GM23338 (cell line): ENCODE measurements around the gene MPZL1. TPM values are rescaled to one million over a fixed set of nuclear protein-coding genes. Genes with fewer than 3 reads are reported as not detected.
A peak's percentile ranks its signal among the peaks of the same experiment; 100 is the strongest.

ENCODE experiments used
- ATAC-seq: fragments of 200-7000 bp; cut with Tn5 transposase; 3 replicates; pipeline ENCODE4 v1.9.1; 2020
- DNase-seq: peaks from one replicate; pipeline ENCODE4 v3.0.0-alpha.2; 2015; ENCODE audit warnings: low spot score
- H2AFZ ChIP-seq: fragments of 200-600 bp; sonication (generic); 2 replicates; pipeline ENCODE4 v1.8.0; 2016; ENCODE audit warnings: antibody characterized with exemption, mild to moderate bottlenecking, moderate library complexity
- H3F3A ChIP-seq: fragments of 200-600 bp; sonication (generic); replicated peaks from 2 replicates; pipeline ENCODE4 v1.8.0; 2017; ENCODE audit warnings: antibody characterized with exemption, mixed run types, low read depth
- H3K27ac ChIP-seq: fragments of 200-600 bp; sonication (generic); 2 replicates; pipeline ENCODE4 v1.6.1; 2016; ENCODE audit warnings: low read depth
- H3K27me3 ChIP-seq: fragments of 200-600 bp; sonication (generic); 2 replicates; pipeline ENCODE4 v1.8.0; 2016; ENCODE audit warnings: mild to moderate bottlenecking, mixed run types, moderate library complexity; ENCODE audit not compliant: insufficient read depth
- H3K36me3 ChIP-seq: fragments of 200-600 bp; sonication (generic); 2 replicates; pipeline ENCODE4 v1.8.0; 2016; ENCODE audit warnings: mild to moderate bottlenecking; ENCODE audit not compliant: insufficient read depth
- H3K4me1 ChIP-seq: fragments of 200-600 bp; sonication (generic); 2 replicates; pipeline ENCODE4 v1.8.0; 2016; ENCODE audit warnings: mild to moderate bottlenecking, moderate library complexity; ENCODE audit not compliant: insufficient read depth
- H3K4me2 ChIP-seq: fragments of 200-600 bp; sonication (generic); 2 replicates; pipeline ENCODE4 v1.7.1; 2017; ENCODE audit warnings: mixed run types
- H3K4me3 ChIP-seq: fragments of 200-600 bp; sonication (generic); 2 replicates; pipeline ENCODE4 v1.6.1; 2016; ENCODE audit warnings: mixed run types
- H3K79me2 ChIP-seq: fragments of 200-600 bp; sonication (generic); replicated peaks from 2 replicates; pipeline ENCODE4 v1.8.0; 2017; ENCODE audit warnings: mild to moderate bottlenecking; ENCODE audit not compliant: insufficient read depth
- H3K9me2 ChIP-seq: fragments of 200-600 bp; sonication (generic); 2 replicates; pipeline ENCODE4 v1.8.0; 2017; ENCODE audit not compliant: insufficient read depth
- H4K20me1 ChIP-seq: fragments of 200-600 bp; sonication (generic); replicated peaks from 2 replicates; pipeline ENCODE4 v1.8.0; 2017; ENCODE audit warnings: mild to moderate bottlenecking; ENCODE audit not compliant: insufficient read depth
- H3K27ac Mint-ChIP-seq: 2 replicates; pipeline ENCODE4 v1.8.0; 2020; ENCODE audit warnings: inconsistent platforms, mild to moderate bottlenecking, moderate library complexity, mixed read lengths
- H3K27me3 Mint-ChIP-seq: 3 replicates; pipeline ENCODE4 v1.8.0; 2022; ENCODE audit warnings: low read depth, mild to moderate bottlenecking, moderate library complexity, mixed read lengths, inconsistent platforms; ENCODE audit not compliant: insufficient read depth, poor library complexity
- H3K36me3 Mint-ChIP-seq: 3 replicates; pipeline ENCODE4 v1.8.0; 2021; ENCODE audit warnings: low read depth, mild to moderate bottlenecking, inconsistent platforms, moderate library complexity, mixed read lengths
- H3K4me1 Mint-ChIP-seq: 3 replicates; pipeline ENCODE4 v1.8.0; 2020; ENCODE audit warnings: mild to moderate bottlenecking, inconsistent platforms, mixed read lengths
- H3K4me3 Mint-ChIP-seq: 3 replicates; pipeline ENCODE4 v1.8.0; 2021; ENCODE audit warnings: moderate library complexity, mild to moderate bottlenecking, inconsistent platforms, mixed read lengths
- H3K9me3 Mint-ChIP-seq: 3 replicates; pipeline ENCODE4 v1.8.0; 2020; ENCODE audit warnings: moderate library complexity, mild to moderate bottlenecking, inconsistent platforms, mixed read lengths
- CREB1 ChIP-seq: fragments of 250-450 bp; sonication (Bioruptor Pico); IDR thresholded peaks from 2 replicates; pipeline ENCODE4 v1.5.0; 2020; ENCODE audit warnings: low read depth, mild to moderate bottlenecking, moderate library complexity
- CTCF ChIP-seq, 2 experiments: fragments of 200-600 bp in 1 of 2; sonication (generic) in 1 of 2; conservative IDR thresholded peaks; 2 replicates each; pipeline versions ENCODE4 v1.5.1 to v1.6.1; 2016 to 2017; ENCODE audit warnings: antibody characterized with exemption in 2 of 2, low read depth in 2 of 2, mild to moderate bottlenecking in 2 of 2, moderate library complexity in 1 of 2
- ETS1 ChIP-seq: IDR thresholded peaks from 2 replicates; pipeline ENCODE4 v1.6.1; 2016; ENCODE audit warnings: antibody characterized with exemption
- EZH2 ChIP-seq: fragments of 200-600 bp; sonication (generic); IDR thresholded peaks from one replicate; pipeline ENCODE4 v1.8.0; 2017; ENCODE audit warnings: antibody characterized with exemption, mild to moderate bottlenecking, low read depth; ENCODE audit not compliant: unreplicated experiment
- EZH2phosphoT487 ChIP-seq: fragments of 200-600 bp; sonication (generic); IDR thresholded peaks from one replicate; pipeline ENCODE4 v1.8.1; 2018; ENCODE audit warnings: antibody characterized with exemption; ENCODE audit not compliant: unreplicated experiment
- JUNB ChIP-seq: IDR thresholded peaks from one replicate; pipeline ENCODE4 v1.6.1; 2016; ENCODE audit warnings: antibody characterized with exemption; ENCODE audit not compliant: unreplicated experiment
- NANOG ChIP-seq: IDR thresholded peaks from 2 replicates; pipeline ENCODE4 v1.6.1; 2016; ENCODE audit warnings: antibody characterized with exemption, borderline replicate concordance
- POLR2AphosphoS5 ChIP-seq: IDR thresholded peaks from 2 replicates; pipeline ENCODE4 v1.6.1; 2016; ENCODE audit warnings: antibody characterized with exemption, low read depth
- STAT1 ChIP-seq: IDR thresholded peaks from one replicate; pipeline ENCODE4 v1.6.1; 2016; ENCODE audit warnings: antibody characterized with exemption; ENCODE audit not compliant: unreplicated experiment
- ZNF114 ChIP-seq: fragments of 250-450 bp; sonication (Bioruptor Pico); IDR thresholded peaks from 2 replicates; pipeline ENCODE4 v1.5.0; 2020; ENCODE audit warnings: mild to moderate bottlenecking, moderate library complexity
- ZNF331 ChIP-seq: fragments of 250-450 bp; sonication (Bioruptor Pico); IDR thresholded peaks from 2 replicates; pipeline ENCODE4 v1.5.0; 2020; ENCODE audit warnings: low read depth, mild to moderate bottlenecking, moderate library complexity
- ZNF462 ChIP-seq: fragments of 250-450 bp; sonication (Bioruptor Pico); IDR thresholded peaks from 2 replicates; pipeline ENCODE4 v1.5.0; 2020; ENCODE audit warnings: mild to moderate bottlenecking, moderate library complexity
- polyA plus RNA-seq: library from polyadenylated mRNA; unstranded; fragments of >200 nt; fragmentation: Nextera tagmentation; extraction: Ambion mirVana; gene quantifications from 2 replicates; pipeline ENCODE4 v1.2.1, GENCODE V29; 2016
- total RNA-seq: library from RNA; depleted of rRNA; stranded (reverse); fragments of >200 nt; shearing (Covaris generic); gene quantifications from 2 replicates; pipeline ENCODE4 v1.2.3, GENCODE V29; 2014

The MPZL1 gene
- total and polyA plus RNA-seq, 2 experiments from 2014 or later: 35.1 to 85.1 TPM

- TF ChIP-seq ZNF462 (CRISPR knock-in tag) (no peak), ZNF114 (no peak), JUNB (no peak), EZH2phosphoT487 (no peak)
Measured at GRCh38 chr1:167723707-167724323, 2.0 kb downstream of the MPZL1 start (continued).

DNA sequence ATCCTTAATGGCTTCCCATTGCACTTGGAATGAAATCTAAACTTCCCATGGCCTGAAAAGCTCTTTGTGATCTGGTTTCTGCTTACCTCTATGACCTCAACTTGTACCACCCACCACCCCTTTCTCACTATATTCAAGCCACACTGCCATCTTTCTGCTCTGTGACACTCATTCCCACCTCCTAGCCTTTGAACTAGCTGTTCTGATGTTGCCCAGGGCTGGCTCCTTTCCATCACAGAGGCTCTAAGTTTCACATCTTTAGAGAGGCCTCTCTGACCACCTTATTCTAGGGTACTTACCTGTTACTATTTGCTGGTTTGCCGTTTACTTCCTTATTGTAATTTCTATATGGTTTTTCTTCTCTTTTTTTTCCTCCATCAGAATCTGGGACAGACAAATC is 4.2 kb downstream of the MPZL1 start:
- no peak for ATAC-seq
- no peak overlapping the region for H3K27ac Mint-ChIP-seq
- peaks cover 3% of the 10 kb centered on the region; the same call in 1 of the 2 replicates for H3F3A ChIP-seq
- H3K36me3 Mint-ChIP-seq: peaks cover 12% of the 10 kb centered on the region
- H3K4me3 ChIP-seq: no peak overlapping the region
- peaks cover 38% of the 10 kb centered on the region for H3K4me1 ChIP-seq
- 0 out of 2 replicates have a peak, but pooled peaks cover 3% of the 10 kb centered on the region for H3K27me3 ChIP-seq
- H3K27ac ChIP-seq: no peak overlapping the region
- DNase-seq: peak; percentile 15
- H3K4me1 Mint-ChIP-seq: peaks cover 39% of the 10 kb centered on the region
- H3K4me3 Mint-ChIP-seq: no peak overlapping the region; the same call in 2 of the 3 replicates
- no peaks in the 10 kb centered on the region for H3K9me3 Mint-ChIP-seq
- H3K27me3 Mint-ChIP-seq: no peaks in the 10 kb centered on the region
- H2AFZ ChIP-seq: no peak overlapping the region
- H3K4me2 ChIP-seq: peak overlapping the region; percentile 37; the same call in 1 of the 2 replicates
- H4K20me1 ChIP-seq: peaks cover 62% of the 10 kb centered on the region
- H3K79me2 ChIP-seq: peaks cover 88% of the 10 kb centered on the region
- no peaks in the 10 kb centered on the region for H3K36me3 ChIP-seq
- H3K9me2 ChIP-seq: no peaks in the 10 kb centered on the region
- TF ChIP-seq EZH2 (no peak), POLR2AphosphoS5 (no peak), CREB1 (no peak), STAT1 (no peak), ZNF331 (CRISPR knock-in tag) (no peak), CTCF (conservative IDR thresholded peaks at IDR 0.05; ENCODE audit: low read depth in 2 of 2) (no peak), NANOG (no peak), ETS1 (no peak), EZH2phosphoT487 (no peak), ZNF114 (no peak)
